Measurements from ENCODE around the gene NPPC.

NPPC gene

DNA sequence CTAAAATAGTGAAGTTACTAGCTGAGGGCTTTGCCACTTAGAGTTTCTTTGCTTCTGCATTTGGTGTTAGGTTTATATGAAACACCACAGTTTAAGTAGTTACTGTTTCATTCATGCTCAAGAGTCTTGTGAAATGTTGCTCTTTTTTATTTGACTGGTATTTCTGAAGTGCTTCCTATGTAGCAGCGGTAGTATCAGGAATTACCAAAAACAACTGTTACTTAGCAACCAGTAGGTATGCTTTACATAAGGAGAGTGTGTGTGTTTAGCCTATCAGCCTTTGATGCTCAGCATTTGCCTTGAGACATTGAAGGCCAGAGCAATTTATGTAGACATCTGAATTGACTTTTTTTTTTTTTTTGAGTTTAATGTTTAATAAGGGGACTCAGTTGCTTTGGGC lies 38.9 kb upstream of the NPPC start:
- Histone ChIP-seq H3K27me3 (ENCODE audit: control insufficient read depth, insufficient read depth, low read length) (no peaks in the 10 kb centered on the region), H3K9me3 (ENCODE audit: control insufficient read depth, low read length) (no peaks in the 10 kb centered on the region)
- TF ChIP-seq, protein P1, sequence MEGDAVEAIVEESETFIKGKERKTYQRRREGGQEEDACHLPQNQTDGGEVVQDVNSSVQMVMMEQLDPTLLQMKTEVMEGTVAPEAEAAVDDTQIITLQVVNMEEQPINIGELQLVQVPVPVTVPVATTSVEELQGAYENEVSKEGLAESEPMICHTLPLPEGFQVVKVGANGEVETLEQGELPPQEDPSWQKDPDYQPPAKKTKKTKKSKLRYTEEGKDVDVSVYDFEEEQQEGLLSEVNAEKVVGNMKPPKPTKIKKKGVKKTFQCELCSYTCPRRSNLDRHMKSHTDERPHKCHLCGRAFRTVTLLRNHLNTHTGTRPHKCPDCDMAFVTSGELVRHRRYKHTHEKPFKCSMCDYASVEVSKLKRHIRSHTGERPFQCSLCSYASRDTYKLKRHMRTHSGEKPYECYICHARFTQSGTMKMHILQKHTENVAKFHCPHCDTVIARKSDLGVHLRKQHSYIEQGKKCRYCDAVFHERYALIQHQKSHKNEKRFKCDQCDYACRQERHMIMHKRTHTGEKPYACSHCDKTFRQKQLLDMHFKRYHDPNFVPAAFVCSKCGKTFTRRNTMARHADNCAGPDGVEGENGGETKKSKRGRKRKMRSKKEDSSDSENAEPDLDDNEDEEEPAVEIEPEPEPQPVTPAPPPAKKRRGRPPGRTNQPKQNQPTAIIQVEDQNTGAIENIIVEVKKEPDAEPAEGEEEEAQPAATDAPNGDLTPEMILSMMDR (IDR thresholded peaks at IDR 0.05) = no peak

DNA sequence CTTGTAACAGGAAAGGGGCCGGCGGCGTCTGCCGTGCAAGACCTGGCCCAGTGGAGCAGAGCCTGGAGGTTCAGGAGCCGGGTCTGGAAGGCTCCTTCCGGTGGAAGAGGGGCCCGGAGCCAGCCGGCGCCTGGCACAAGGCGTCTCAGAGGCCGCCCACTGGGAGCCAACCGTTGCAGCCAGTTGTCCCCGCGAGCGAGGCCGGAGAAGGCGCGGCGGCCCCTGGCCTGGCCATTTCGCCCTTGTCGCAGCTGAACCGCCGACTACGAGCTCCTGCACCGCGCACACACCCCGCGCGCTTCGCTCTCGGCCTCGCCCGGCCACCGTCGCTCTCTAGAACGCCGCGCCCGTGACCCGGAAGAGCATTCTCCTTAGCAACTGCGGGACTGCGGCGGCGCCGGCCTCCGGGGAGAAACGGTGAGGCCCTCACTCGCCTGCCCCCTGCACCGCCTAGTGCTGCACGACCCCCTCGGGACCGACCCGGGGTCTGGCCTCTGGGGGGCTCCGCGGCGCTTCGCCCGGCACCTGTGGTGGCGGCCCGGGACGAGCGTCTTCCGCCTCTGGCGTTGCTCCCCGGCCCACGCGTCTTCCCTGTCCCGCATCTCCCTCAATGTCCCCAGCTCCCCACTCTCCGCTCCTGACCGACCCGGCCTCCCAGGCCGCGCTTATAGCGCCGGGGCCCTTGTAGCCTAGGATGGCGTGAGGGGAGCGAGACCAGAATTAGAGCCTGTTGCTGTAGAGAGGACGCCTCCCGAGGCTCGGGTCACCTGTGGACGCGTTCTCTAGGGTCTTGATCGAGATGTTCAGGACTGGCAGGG lies 35.4 kb upstream of the NPPC start, which contains the start of gene DIS3L2:
Gene DIS3L2 (plus strand): TSS at position 365 of the 818 bp plus-strand sequence. CDS start 53,215 bp downstream, outside the sequence.
- Histone ChIP-seq H3K4me3 (ENCODE audit: low read depth, low read length) (peak within 1 kb of the TSS; percentile 86), H3K79me2 (peaks cover 27% of the 10 kb centered on the region), H3K4me1 (peaks cover 3% of the 10 kb centered on the region), H3K9me3 (ENCODE audit: control insufficient read depth, low read length) (no peaks in the 10 kb centered on the region), H3K9ac (peak within 1 kb of the TSS; percentile 56), H3K4me2 (ENCODE audit: low read length) (peak within 1 kb of the TSS; percentile 97), H3K27ac (peak within 1 kb of the TSS; percentile 74), H3K27me3 (ENCODE audit: control insufficient read depth, insufficient read depth, low read length) (no peaks in the 10 kb centered on the region), H2AFZ (peak within 1 kb of the TSS; percentile 99), H3K36me3 (ENCODE audit: control insufficient read depth, insufficient read depth, low read length) (no peaks in the 10 kb centered on the region)
- TF ChIP-seq, protein P1 (IDR thresholded peaks at IDR 0.05) = no peak

More for the DNA sequence above, 38.9 kb upstream of the NPPC start:
- H2AFZ ChIP-seq = no peak overlapping the region
- no peak overlapping the region for H3K4me2 ChIP-seq (ENCODE audit: low read length)
- H3K4me1 ChIP-seq = peaks cover 3% of the 10 kb centered on the region
- H3K79me2 ChIP-seq = peaks cover 41% of the 10 kb centered on the region
- no peak overlapping the region for H3K9ac ChIP-seq
- H3K27ac ChIP-seq = no peak overlapping the region
- H3K36me3 ChIP-seq (ENCODE audit: control insufficient read depth, insufficient read depth, low read length) = no peaks in the 10 kb centered on the region
- no peak overlapping the region for H3K4me3 ChIP-seq (ENCODE audit: low read depth, low read length)

DNA sequence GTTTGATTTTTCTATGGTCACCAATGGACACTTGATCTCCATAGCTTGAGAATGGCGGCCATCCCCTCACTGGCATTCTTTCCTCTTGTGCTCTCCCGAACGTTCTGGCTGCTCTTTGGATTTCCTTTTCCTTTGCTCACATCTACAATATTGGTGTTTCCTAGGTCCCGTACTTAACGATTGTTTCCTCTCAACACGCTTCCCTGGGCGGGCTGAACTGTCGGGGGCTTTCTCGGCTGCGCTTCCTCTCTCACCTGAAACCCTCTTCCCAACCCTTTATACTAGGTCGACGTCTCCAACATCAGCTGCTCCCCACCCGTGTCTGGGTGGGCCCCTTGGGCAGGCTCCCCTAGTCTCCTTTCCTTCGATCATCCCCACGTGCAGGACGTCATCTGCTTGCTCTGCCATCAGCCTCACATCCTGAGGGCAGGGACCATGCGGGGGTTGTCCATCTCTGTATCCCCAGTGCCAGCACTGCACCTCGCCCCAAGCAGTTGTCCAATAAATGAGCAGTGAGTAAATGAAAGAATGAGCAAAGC lies 34.7 kb upstream of the NPPC start:
- H3K4me3 ChIP-seq (ENCODE audit: low read depth, low read length) = peak overlapping the region; percentile 86
- no peaks in the 10 kb centered on the region for H3K27me3 ChIP-seq (ENCODE audit: control insufficient read depth, insufficient read depth, low read length)
- H3K4me1 ChIP-seq = peaks cover 3% of the 10 kb centered on the region
- TF ChIP-seq, protein P1 (IDR thresholded peaks at IDR 0.05) = no peak
- no peaks in the 10 kb centered on the region for H3K36me3 ChIP-seq (ENCODE audit: control insufficient read depth, insufficient read depth, low read length)
- no peaks in the 10 kb centered on the region for H3K9me3 ChIP-seq (ENCODE audit: control insufficient read depth, low read length)
- H2AFZ ChIP-seq = peak overlapping the region; percentile 99
- peak overlapping the region; percentile 74 for H3K27ac ChIP-seq
- H3K79me2 ChIP-seq = peaks cover 27% of the 10 kb centered on the region
- peak overlapping the region; percentile 56 for H3K9ac ChIP-seq
- peak overlapping the region; percentile 97 for H3K4me2 ChIP-seq (ENCODE audit: low read length)

DNA sequence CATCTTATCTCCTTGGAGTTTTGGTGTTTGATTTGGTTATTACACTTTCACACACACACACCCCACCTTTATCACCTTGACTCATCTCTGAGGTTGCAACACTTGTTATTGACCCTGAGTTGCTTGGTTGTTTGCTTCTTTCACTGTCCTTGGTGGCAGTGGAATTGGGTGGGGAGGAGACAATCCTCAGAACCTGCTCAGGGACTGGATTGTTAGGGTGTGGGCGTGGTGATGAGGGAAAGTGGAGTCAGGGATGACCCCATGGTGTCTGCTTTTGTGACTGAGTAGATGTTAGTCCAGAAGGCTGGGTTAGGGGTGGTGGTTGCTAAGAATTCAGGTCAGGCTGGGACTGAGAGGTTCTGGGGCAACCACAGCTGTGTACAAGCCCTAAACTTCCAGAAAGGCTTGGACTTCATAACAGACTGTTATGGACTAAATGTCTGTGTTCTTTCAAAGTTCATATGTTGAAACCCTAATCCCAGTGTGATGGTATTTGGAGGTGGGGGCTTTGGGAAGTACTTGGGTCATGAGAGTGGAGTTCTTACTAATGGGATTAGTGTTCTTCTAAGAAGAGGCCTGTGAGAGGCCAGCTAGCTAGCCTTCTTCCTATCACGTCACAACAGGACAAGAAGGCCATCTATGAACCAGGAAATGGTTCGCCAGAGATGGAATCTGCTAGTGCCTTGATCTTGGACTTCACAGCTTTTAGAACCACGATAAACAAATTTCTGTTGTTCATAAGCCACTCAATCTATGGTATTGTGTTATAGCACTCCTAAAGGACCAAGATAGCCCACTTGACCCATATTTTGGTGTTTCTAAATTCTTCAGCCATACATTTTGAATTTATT lies 31.9 kb upstream of the NPPC start:
- TF ChIP-seq, protein P1 (IDR thresholded peaks at IDR 0.05) = no peak
- Histone ChIP-seq H3K4me1 (peaks cover 3% of the 10 kb centered on the region), H2AFZ (peak overlapping the region; percentile 25), H3K9ac (no peak overlapping the region), H3K27me3 (ENCODE audit: control insufficient read depth, insufficient read depth, low read length) (no peaks in the 10 kb centered on the region), H3K79me2 (peaks cover 17% of the 10 kb centered on the region), H3K36me3 (ENCODE audit: control insufficient read depth, insufficient read depth, low read length) (no peaks in the 10 kb centered on the region), H3K4me3 (ENCODE audit: low read depth, low read length) (no peak overlapping the region), H3K4me2 (ENCODE audit: low read length) (no peak overlapping the region), H3K27ac (no peak overlapping the region), H3K9me3 (ENCODE audit: control insufficient read depth, low read length) (no peaks in the 10 kb centered on the region)

Data from parathyroid adenoma (tissue), 2 donors.